HG03354 (cell line): ENCODE measurements around the gene GALNT11.

ENCODE experiments used
- ATAC-seq: cut with Tn5 transposase; IDR thresholded peaks from one replicate; pipeline ENCODE4 v1.9.1; 2021; ENCODE audit warnings: mild to moderate bottlenecking; ENCODE audit not compliant: unreplicated experiment, poor library complexity, severe bottlenecking

The GALNT11 gene

GRCh38 chr7:152106990-152107389, 81.5 kb downstream of the GALNT11 start:
- no peak for ATAC-seq

GRCh38 chr7:152107945-152108344, 82.5 kb downstream of the GALNT11 start:
- no peak for ATAC-seq

GRCh38 chr7:152108359-152108758, 82.9 kb downstream of the GALNT11 start:
- ATAC-seq = no peak

GRCh38 chr7:152112829-152113228, 87.4 kb downstream of the GALNT11 start:
- ATAC-seq = no peak

GRCh38 chr7:152115021-152115718, 89.7 kb downstream of the GALNT11 start:
- ATAC-seq = no peak

GRCh38 chr7:152117356-152117755, 91.9 kb downstream of the GALNT11 start:
- no peak for ATAC-seq

- ATAC-seq = no peak
Observed at GRCh38 chr7:152120210-152120609, 94.7 kb downstream of the GALNT11 start.

GRCh38 chr7:152120776-152121175, 95.3 kb downstream of the GALNT11 start:
- ATAC-seq = no peak

- ATAC-seq = no peak
Observed at GRCh38 chr7:152121432-152121831, 96.0 kb downstream of the GALNT11 start.

GRCh38 chr7:152122540-152122939, 97.1 kb downstream of the GALNT11 start:
- no peak for ATAC-seq

GRCh38 chr7:152126741-152127140, 101.3 kb downstream of the GALNT11 start:
- ATAC-seq = no peak

GRCh38 chr7:152127229-152127628, 101.8 kb downstream of the GALNT11 start:
- ATAC-seq = no peak

- ATAC-seq = no peak
Observed at GRCh38 chr7:152128252-152128651, 102.8 kb downstream of the GALNT11 start.

- ATAC-seq = no peak
Observed at GRCh38 chr7:152128741-152129461, 103.4 kb downstream of the GALNT11 start.

- no peak for ATAC-seq
Observed at GRCh38 chr7:152129682-152130081, 104.2 kb downstream of the GALNT11 start.

GRCh38 chr7:152130658-152131590, 105.5 kb downstream of the GALNT11 start:
- no peak for ATAC-seq

GRCh38 chr7:152131981-152132494, 106.6 kb downstream of the GALNT11 start:
- ATAC-seq = no peak

- no peak for ATAC-seq
Observed at GRCh38 chr7:152132812-152133211, 107.3 kb downstream of the GALNT11 start.

GRCh38 chr7:152133804-152134203, 108.3 kb downstream of the GALNT11 start:
- no peak for ATAC-seq

GRCh38 chr7:152136686-152137085, 111.2 kb downstream of the GALNT11 start:
- ATAC-seq = no peak
